IPS-NIHi7 (cell line): ENCODE results near the gene RBCK1.
"Not testable (repeated sequence)": the region's sequence is repeated elsewhere in the genome, so short reads cannot be mapped to it uniquely, and the experiment has no call there.

Experiments used
- DNase-seq: peaks from one replicate; pipeline ENCODE4 v3.0.0; 2012; ENCODE audit warnings: mixed read lengths; ENCODE audit errors: extremely low spot score

Gene RBCK1

DNA sequence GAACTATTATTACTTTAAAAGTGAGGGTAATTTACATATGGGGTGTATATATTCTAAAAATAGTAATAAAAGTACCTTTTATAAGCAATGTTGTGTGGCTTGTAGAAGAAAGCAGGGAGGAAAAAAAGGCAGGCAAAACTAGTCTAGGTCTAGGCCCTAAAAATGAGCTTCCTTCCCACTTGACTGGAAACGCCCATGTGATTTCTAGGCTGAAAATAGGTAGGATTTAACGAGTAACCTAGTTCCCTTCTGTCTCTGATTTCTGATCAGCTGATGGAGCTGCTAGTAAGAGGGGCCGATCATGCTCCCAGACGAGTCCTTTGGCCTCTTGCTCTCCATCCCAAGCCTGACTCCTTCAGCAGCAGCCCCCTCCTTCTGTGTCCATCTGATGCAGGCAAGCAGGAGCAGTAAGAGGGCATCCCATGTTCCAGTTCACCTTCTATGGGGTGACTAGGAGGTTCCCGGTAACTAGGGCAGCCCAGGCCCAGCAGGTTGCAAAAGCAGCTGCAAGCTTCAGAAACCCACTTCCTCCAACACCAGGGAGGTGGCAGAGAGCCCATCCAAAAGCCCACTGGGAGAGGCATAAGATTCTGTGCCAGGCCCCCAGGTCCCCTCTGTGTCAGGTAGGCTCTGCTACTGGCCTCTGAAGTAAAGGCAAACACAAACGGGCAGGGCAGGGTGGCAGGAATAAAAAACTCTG is 29.8 kb downstream of the RBCK1 start:
- no peak for DNase-seq

- DNase-seq = no peak
Observed at GRCh38 chr20:438571-439469, 30.7 kb downstream of the RBCK1 start.

GRCh38 chr20:440148-440547 is 32.0 kb downstream of the RBCK1 start:
- DNase-seq = no peak

- no peak for DNase-seq
Observed at GRCh38 chr20:440636-441035, 32.5 kb downstream of the RBCK1 start.

GRCh38 chr20:443223-443775 is 35.2 kb downstream of the RBCK1 start:
- no peak for DNase-seq

- DNase-seq = no peak
Observed at GRCh38 chr20:444117-444516, 36.0 kb downstream of the RBCK1 start.

DNA sequence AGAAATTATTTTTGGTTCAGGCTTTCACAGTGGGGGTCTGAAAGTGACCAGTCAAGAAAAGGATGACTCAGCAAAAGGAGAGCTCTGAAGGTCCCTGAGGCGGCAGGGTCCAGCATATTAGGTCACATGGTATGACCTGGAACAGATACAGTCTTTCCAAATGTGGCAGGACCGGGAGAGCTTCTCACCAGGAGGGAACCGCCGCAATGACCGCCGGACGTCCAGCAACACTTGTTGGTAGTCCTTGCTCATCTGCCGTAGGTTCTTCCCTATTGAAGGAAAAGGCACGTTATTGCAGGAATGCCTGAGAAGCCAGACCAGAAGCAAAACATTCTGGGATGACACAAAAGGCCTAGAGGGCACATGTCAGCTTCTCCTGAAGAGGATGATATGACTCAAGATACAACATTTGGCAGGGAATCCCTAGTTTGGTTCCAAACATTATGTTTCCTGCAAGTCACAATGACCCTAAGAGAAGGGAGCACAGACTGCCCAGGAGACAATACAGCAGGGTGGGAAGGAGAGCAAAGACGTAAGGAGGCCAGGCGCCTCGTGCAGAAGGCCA is 36.8 kb downstream of the RBCK1 start:
- DNase-seq = no peak

DNA sequence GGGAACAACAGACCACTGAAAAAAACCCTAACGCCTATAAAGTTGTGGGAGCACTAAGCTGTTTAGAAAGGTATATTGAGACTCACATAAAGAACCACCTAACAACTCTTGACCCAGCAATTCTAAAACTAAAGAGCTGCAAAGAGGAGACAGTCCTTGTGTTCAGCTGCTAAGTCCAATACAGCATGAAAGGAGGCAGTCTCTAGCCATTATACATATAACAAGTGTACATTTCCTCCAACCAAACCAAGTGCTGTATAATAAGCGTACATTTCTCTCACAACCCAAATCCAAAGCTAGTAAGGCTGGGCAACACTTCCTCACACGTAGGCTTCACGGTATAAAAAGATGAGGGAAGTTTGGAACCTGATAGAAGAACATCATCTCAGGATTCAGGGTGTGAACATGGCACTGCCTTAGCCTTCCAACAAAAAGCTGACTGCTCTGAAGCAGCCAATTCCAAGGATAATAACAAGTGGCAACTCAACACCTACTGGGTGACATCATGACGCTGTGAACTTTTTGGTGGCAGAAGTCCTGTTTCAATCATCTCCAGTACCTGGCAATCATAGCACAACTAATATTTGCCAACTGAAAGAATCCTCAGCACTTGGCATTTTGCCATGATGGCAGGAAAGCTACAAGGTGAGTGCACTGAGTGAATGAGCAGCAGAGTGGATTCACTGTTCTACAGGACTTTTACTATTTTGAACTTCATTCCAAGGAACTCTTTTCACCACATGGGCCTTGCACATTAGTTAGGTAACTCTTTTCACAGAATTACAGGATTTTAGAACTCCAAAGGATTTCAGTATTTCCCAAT is 37.6 kb downstream of the RBCK1 start:
- no peak for DNase-seq

- DNase-seq = not testable (repeated sequence)
Observed at GRCh38 chr20:452021-452420, 43.9 kb downstream of the RBCK1 start.

GRCh38 chr20:454951-455350 is 46.9 kb downstream of the RBCK1 start:
- no peak for DNase-seq

GRCh38 chr20:458776-459175 is 50.7 kb downstream of the RBCK1 start:
- no peak for DNase-seq

- no peak for DNase-seq
Observed at GRCh38 chr20:460180-460579, 52.1 kb downstream of the RBCK1 start.

- DNase-seq = no peak
Observed at GRCh38 chr20:460707-461106, 52.6 kb downstream of the RBCK1 start.

- peak; percentile 76 for DNase-seq
Observed at GRCh38 chr20:461254-462198, 53.4 kb downstream of the RBCK1 start.

- peak; percentile 95 for DNase-seq
Observed at GRCh38 chr20:462199-462991, 54.3 kb downstream of the RBCK1 start, which contains the start of gene TBC1D20. TSS of gene TBC1D20 (minus strand) at chr20:462533. CDS start at chr20:462405, 128 bp downstream.

GRCh38 chr20:467755-468154 is 59.7 kb downstream of the RBCK1 start:
- no peak for DNase-seq

- DNase-seq = no peak
Observed at GRCh38 chr20:469746-470490, 61.8 kb downstream of the RBCK1 start.

- DNase-seq = no peak
Observed at GRCh38 chr20:472137-472846, 64.2 kb downstream of the RBCK1 start.
